ENCODE measurements around the gene SLC37A1. TPM values are rescaled to one million over a fixed set of nuclear protein-coding genes. Genes with fewer than 3 reads are reported as not detected.

The SLC37A1 gene
- total RNA-seq, 1 experiment from 2014 or later, result 11.2 TPM

DNA sequence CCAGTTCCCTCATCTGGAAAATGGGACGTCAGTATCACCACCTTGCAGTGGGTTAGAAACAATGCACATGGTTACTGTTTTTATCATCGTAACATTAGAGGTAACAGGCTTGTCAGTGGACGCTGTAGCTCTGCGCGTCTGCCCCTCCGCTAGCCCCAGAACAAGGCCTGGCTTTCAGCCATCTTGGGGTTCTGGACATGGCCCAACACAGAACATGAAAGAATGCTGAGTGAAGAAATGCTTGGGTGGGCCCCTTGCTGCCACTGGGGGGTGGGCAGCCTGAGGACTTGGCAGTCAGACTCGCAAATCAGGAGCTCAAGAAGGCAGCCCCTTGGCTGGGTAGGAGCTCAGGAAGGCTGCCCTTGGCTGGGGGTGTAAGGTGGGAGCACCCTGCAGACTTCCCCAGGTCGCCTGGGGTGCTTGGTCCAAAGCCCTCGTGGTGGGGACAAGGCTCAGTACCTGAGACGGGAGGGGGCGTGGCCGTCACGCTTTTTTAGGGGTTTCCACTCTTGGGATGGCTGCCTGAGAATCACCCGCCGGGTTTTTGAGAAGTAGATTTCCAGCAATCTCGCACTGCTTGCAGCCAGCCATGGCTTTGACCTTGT, 51.7 kb downstream of the SLC37A1 start:
- Histone ChIP-seq H3K27me3 (replicated peaks; ENCODE audit: insufficient read depth, low read depth, low read length, poor library complexity) (no peaks in the 10 kb centered on the region), H3K9me3 (ENCODE audit: low read depth, low read length, poor library complexity, severe bottlenecking) (no peaks in the 10 kb centered on the region), H3K4me1 (ENCODE audit: insufficient read depth, low read length, poor library complexity, severe bottlenecking) (no peaks in the 10 kb centered on the region), H3K4me3 (ENCODE audit: low read depth, low read length, poor library complexity, severe bottlenecking) (no peak overlapping the region), H3K27ac (ENCODE audit: low read depth, low read length, poor library complexity, severe bottlenecking) (no peak overlapping the region), H3K36me3 (ENCODE audit: insufficient read depth, low read length, poor library complexity, severe bottlenecking) (no peaks in the 10 kb centered on the region)
- no TSS peak for BruUV-seq (replicated peaks)
- no peak for DNase-seq (ENCODE audit: low spot score)
- no peak for TF ChIP-seq EZH2 (IDR thresholded peaks at IDR 0.05; ENCODE audit: borderline replicate concordance, low read depth, low read length, poor library complexity, severe bottlenecking)
- TF ChIP-seq, protein P1, sequence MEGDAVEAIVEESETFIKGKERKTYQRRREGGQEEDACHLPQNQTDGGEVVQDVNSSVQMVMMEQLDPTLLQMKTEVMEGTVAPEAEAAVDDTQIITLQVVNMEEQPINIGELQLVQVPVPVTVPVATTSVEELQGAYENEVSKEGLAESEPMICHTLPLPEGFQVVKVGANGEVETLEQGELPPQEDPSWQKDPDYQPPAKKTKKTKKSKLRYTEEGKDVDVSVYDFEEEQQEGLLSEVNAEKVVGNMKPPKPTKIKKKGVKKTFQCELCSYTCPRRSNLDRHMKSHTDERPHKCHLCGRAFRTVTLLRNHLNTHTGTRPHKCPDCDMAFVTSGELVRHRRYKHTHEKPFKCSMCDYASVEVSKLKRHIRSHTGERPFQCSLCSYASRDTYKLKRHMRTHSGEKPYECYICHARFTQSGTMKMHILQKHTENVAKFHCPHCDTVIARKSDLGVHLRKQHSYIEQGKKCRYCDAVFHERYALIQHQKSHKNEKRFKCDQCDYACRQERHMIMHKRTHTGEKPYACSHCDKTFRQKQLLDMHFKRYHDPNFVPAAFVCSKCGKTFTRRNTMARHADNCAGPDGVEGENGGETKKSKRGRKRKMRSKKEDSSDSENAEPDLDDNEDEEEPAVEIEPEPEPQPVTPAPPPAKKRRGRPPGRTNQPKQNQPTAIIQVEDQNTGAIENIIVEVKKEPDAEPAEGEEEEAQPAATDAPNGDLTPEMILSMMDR (conservative IDR thresholded peaks at IDR 0.05; ENCODE audit: low read depth, low read length), result no peak
- intact Hi-C loops (cut with micrococcal nuclease; ENCODE audit: unreplicated experiment), result no loop called here
- CTCF ChIA-PET, result no interaction called here
- POLR2A ChIA-PET (ENCODE audit: low non-redundant PET), result no interaction called here

DNA sequence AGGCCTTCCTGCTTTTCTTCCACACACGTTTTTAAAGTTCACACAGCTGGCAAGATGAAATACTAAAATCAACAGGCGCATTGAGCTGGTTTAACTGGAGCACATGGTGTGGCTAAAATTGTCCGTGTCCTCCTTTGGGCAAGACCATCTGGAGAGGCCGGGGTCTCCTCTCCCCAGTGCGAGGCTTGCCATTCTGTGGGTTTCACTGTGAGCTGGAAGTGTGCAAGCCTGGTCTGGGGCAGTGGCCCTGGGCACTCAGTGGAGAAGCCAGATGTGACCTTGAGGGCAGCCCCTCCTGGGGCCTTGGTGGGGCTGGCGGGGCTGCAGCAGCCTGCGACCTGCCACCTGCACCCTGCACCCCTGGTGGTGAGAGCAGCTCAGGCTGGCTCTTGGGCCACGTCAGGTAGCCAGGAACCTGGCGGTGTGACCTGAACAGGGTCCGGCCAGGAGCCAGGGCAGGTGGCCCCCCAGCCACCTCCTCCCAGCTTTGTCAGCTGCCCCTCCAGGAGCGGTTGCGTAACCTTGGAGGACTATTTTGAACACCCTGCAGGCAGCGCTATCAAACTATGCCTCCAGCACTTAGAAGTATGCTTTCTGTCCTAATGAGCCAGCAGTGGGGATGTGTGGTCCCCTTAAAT, 52.4 kb downstream of the SLC37A1 start:
- intact Hi-C loops (cut with micrococcal nuclease; ENCODE audit: unreplicated experiment), result no loop called here
- Histone ChIP-seq H3K36me3 (ENCODE audit: insufficient read depth, low read length, poor library complexity, severe bottlenecking) (no peaks in the 10 kb centered on the region), H3K4me3 (ENCODE audit: low read depth, low read length, poor library complexity, severe bottlenecking) (no peak overlapping the region), H3K27me3 (replicated peaks; ENCODE audit: insufficient read depth, low read depth, low read length, poor library complexity) (no peaks in the 10 kb centered on the region), H3K9me3 (ENCODE audit: low read depth, low read length, poor library complexity, severe bottlenecking) (no peaks in the 10 kb centered on the region), H3K4me1 (ENCODE audit: insufficient read depth, low read length, poor library complexity, severe bottlenecking) (no peaks in the 10 kb centered on the region), H3K27ac (ENCODE audit: low read depth, low read length, poor library complexity, severe bottlenecking) (no peak overlapping the region)
- ChIA-PET POLR2A (ENCODE audit: low non-redundant PET) (no interaction called here), CTCF (no interaction called here)
- no peak for DNase-seq (ENCODE audit: low spot score)
- no TSS peak for BruUV-seq (replicated peaks)
- no peak for TF ChIP-seq EZH2 (IDR thresholded peaks at IDR 0.05; ENCODE audit: borderline replicate concordance, low read depth, low read length, poor library complexity, severe bottlenecking)
- TF ChIP-seq, protein P1 (conservative IDR thresholded peaks at IDR 0.05; ENCODE audit: low read depth, low read length), result no peak

DNA sequence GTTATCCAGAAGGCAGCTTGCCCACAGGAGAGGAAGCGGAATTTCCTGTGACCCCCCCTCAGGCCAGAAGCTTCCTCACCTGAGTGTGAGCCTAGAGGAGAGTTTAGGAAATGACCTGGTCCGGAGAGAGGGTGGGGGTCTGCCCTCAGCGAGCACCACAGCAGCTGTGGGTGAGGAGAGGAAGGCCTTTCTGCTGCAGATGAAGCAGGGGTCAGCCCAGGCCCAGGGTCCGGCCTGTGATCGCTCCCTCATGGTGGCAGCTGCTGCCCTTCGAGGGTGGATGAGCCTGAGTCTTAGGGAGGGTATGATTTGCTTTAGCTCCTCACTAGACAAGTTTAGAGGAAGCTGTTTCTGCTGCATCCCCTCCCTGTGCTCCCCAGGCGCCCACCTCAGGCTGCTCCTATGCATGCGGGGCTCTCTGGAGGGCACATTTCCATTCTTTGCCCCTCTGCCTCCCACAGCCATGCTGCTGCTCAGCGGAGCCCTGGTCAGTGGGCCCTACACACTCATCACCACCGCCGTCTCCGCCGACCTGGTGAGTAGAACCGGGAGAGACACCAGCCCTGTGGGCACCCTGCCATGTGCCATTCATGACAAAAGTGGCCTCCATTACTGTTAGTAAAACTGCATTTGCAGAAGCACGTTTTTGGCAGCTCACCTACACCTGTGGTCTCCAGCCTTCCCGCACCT, 53.0 kb downstream of the SLC37A1 start:
- H3K27ac ChIP-seq (ENCODE audit: low read depth, low read length, poor library complexity, severe bottlenecking), result no peak overlapping the region
- H3K36me3 ChIP-seq (ENCODE audit: insufficient read depth, low read length, poor library complexity, severe bottlenecking), result no peaks in the 10 kb centered on the region
- H3K4me3 ChIP-seq (ENCODE audit: low read depth, low read length, poor library complexity, severe bottlenecking), result no peak overlapping the region
- no peaks in the 10 kb centered on the region for H3K9me3 ChIP-seq (ENCODE audit: low read depth, low read length, poor library complexity, severe bottlenecking)
- intact Hi-C loops (cut with micrococcal nuclease; ENCODE audit: unreplicated experiment), result no loop called here
- CTCF ChIA-PET, result no interaction called here
- BruUV-seq (replicated peaks), result no TSS peak
- H3K4me1 ChIP-seq (ENCODE audit: insufficient read depth, low read length, poor library complexity, severe bottlenecking), result no peaks in the 10 kb centered on the region
- DNase-seq (ENCODE audit: low spot score), result no peak
- H3K27me3 ChIP-seq (replicated peaks; ENCODE audit: insufficient read depth, low read depth, low read length, poor library complexity), result no peaks in the 10 kb centered on the region
- TF ChIP-seq, protein P1 (conservative IDR thresholded peaks at IDR 0.05; ENCODE audit: low read depth, low read length), result no peak
- no peak for TF ChIP-seq EZH2 (IDR thresholded peaks at IDR 0.05; ENCODE audit: borderline replicate concordance, low read depth, low read length, poor library complexity, severe bottlenecking)
- POLR2A ChIA-PET (ENCODE audit: low non-redundant PET), result no interaction called here

Data from A673 (cell line).